Measurements from ENCODE around the gene ENOPH1.

DNA sequence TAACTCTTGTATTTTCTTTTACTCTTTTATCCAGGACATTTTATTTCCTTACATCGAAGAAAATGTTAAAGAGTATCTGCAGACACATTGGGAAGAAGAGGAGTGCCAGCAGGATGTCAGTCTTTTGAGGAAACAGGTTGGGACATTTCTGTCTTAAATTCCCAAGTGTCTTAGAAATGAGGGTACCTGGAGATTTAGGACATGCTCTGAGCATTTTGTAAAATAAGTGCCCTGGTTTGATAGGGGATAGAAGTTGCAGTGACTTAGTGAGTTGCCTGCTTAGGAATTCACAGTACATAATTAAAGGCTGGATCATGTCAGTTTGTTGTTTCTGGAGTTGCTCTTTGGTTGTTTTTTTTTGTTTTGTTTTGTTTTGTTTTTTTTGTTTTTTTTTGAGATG is 17.5 kb downstream of the ENOPH1 start:
- no peak for TF ChIP-seq EP300 (IDR thresholded peaks at IDR 0.05)
- no peak for TF ChIP-seq CTCF (IDR thresholded peaks at IDR 0.05)
